CD8-positive, alpha-beta memory T cell (primary cell): ENCODE results near the gene ZMYM1. TPM values are rescaled to one million over a fixed set of nuclear protein-coding genes. Genes with fewer than 3 reads are reported as not detected.
"Not testable (repeated sequence)": the region's sequence is repeated elsewhere in the genome, so short reads cannot be mapped to it uniquely, and the experiment has no call there.

Source experiments
- CTCF ChIA-PET: fragments of 350-600 bp; sonication (Branson Sonifier 250); formaldehyde crosslinking; loops from one replicate; lab custom pipeline; 2021; ENCODE audit warnings: antibody characterized with exemption; lab: Charles Lee
- POLR2A ChIA-PET: fragments of 350-600 bp; sonication (Branson Sonifier 250); formaldehyde crosslinking; loops from one replicate; lab custom pipeline; 2021; ENCODE audit warnings: antibody characterized with exemption; lab: Charles Lee
- DNase-seq, 5 donors: peaks; one replicate each; pipeline versions ENCODE4 v3.0.0 to v3.0.0-alpha.2; 2020 to 2022; ENCODE audit warnings: mixed read lengths in 1 of 5
- H3K27ac ChIP-seq: one replicate; pipeline ENCODE4 v1.7.0; 2013; ENCODE audit warnings: low read depth, mild to moderate bottlenecking, low read length, moderate library complexity
- H3K27me3 ChIP-seq: 2 replicates; pipeline ENCODE4 v1.7.0; 2013; ENCODE audit warnings: low read length, mild to moderate bottlenecking; ENCODE audit not compliant: insufficient read depth, poor library complexity, severe bottlenecking
- H3K36me3 ChIP-seq: 2 replicates; pipeline ENCODE4 v1.7.0; 2013; ENCODE audit warnings: mild to moderate bottlenecking, low read length, moderate library complexity; ENCODE audit not compliant: insufficient read depth
- H3K4me1 ChIP-seq: 2 replicates; pipeline ENCODE4 v1.7.0; 2013; ENCODE audit warnings: mild to moderate bottlenecking, low read length, moderate library complexity; ENCODE audit not compliant: insufficient read depth
- H3K4me3 ChIP-seq: 2 replicates; pipeline ENCODE4 v1.7.0; 2013; ENCODE audit warnings: mild to moderate bottlenecking, low read length
- H3K9me3 ChIP-seq: 2 replicates; pipeline ENCODE4 v1.7.0; 2013; ENCODE audit warnings: mild to moderate bottlenecking, low read length
- H3K27ac Mint-ChIP-seq, 8 donors: one replicate each; pipeline ENCODE4 v1.8.0; 2020 to 2021; ENCODE audit warnings: mixed read lengths in 8 of 8, mild to moderate bottlenecking in 6 of 8, inconsistent platforms in 3 of 8, moderate library complexity in 3 of 8
- H3K27me3 Mint-ChIP-seq, 2 donors: one replicate each; pipeline ENCODE4 v1.8.0; 2020 to 2021; ENCODE audit warnings: mixed read lengths in 2 of 2, mild to moderate bottlenecking in 1 of 2, moderate library complexity in 1 of 2
- H3K36me3 Mint-ChIP-seq, 3 donors: one replicate each; pipeline ENCODE4 v1.8.0; 2020 to 2021; ENCODE audit warnings: mixed read lengths in 3 of 3, inconsistent platforms in 1 of 3, mild to moderate bottlenecking in 1 of 3
- H3K4me1 Mint-ChIP-seq, 3 donors: one replicate each; pipeline ENCODE4 v1.8.0; 2020 to 2021; ENCODE audit warnings: mixed read lengths in 3 of 3, inconsistent platforms in 1 of 3, mild to moderate bottlenecking in 1 of 3
- H3K4me3 Mint-ChIP-seq, 7 donors: one replicate each; pipeline ENCODE4 v1.8.0; 2020 to 2021; ENCODE audit warnings: mixed read lengths in 7 of 7, mild to moderate bottlenecking in 6 of 7, moderate library complexity in 4 of 7, inconsistent platforms in 2 of 7
- H3K9me3 Mint-ChIP-seq, 5 donors: one replicate each; pipeline ENCODE4 v1.8.0; 2020 to 2022; ENCODE audit warnings: mixed read lengths in 5 of 5, mild to moderate bottlenecking in 3 of 5, moderate library complexity in 2 of 5, inconsistent platforms in 1 of 5
- polyA plus RNA-seq: library from polyadenylated mRNA; unstranded; fragments of 300-500 nt; fragmentation: Illumina TruSeq; gene quantifications from one replicate; pipeline ENCODE4 v1.2.3, GENCODE V29; 2021
- total RNA-seq, 2 experiments: library from RNA; stranded (reverse); gene quantifications; one replicate each; pipeline ENCODE4 v1.2.3, GENCODE V29; 2021

The ZMYM1 gene
- total and polyA plus RNA-seq, 3 experiments from 2014 or later: 4.5 to 10.7 (median 5.6) TPM

DNA sequence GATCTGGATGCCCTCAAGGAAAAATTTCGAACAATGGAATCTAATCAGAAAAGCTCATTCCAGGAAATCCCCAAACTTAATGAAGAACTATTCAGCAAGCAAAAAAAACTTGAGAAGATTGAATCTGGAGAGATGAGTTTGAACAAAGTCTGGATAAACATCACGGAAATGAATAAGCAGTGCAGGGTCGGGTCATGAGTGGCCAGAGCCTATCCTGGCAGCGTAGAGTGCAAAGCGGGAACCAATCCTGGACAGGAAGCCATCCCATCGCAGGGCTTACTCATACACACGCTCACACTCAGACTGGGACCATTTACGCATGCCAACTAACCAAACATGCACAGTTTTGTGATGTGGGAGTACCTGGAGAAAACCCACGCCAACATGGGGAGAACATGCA is 43.1 kb downstream of the ZMYM1 start:
- no peaks in the 10 kb centered on the region for H3K9me3 ChIP-seq
- peaks cover 6 to 8% of the 10 kb centered on the region in 2 donors for H3K27me3 Mint-ChIP-seq
- no peak overlapping the region for H3K4me3 ChIP-seq
- ChIA-PET POLR2A (no interaction called here), CTCF (no interaction called here)
- H3K4me3 Mint-ChIP-seq: no peak overlapping the region
- H3K4me1 Mint-ChIP-seq: peaks cover 8 to 16% (median 9%) of the 10 kb centered on the region in 3 donors
- peaks cover 0 to 15% (median 9%) of the 10 kb centered on the region in 5 donors for H3K9me3 Mint-ChIP-seq
- no peaks in the 10 kb centered on the region for H3K27me3 ChIP-seq
- no peaks in the 10 kb centered on the region for H3K36me3 ChIP-seq
- peaks cover 0 to 4% (median 0%) of the 10 kb centered on the region in 3 donors for H3K36me3 Mint-ChIP-seq
- peak overlapping the region in 1 of 8 donors; percentile 81 for H3K27ac Mint-ChIP-seq
- DNase-seq: no peak
- no peak overlapping the region for H3K27ac ChIP-seq
- H3K4me1 ChIP-seq: no peaks in the 10 kb centered on the region

DNA sequence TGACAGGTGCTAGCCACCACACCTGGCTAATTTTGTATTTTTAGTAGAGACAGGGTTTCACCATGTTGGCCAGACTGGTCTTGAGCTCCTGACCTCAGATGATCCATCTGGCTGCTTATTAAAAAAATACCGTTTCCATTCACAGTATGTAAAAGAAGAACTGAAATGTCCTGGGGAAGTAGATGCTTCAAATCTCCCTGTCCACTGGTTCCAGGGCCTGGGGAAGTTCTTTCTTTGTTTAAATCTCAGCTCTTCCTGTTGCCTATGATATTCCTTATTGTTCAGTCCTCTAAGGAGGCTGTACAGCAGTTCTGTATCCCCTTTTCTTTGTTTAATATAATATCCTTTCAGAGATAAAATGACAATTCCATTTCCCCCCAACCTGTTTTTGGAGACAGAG is 47.4 kb downstream of the ZMYM1 start:
- POLR2A ChIA-PET: no interaction called here
- Mint-ChIP-seq H3K4me1 (peaks cover under 1 to 6% (median under 1%) of the 10 kb centered on the region in 3 donors), H3K4me3 (no peak overlapping the region), H3K36me3 (peaks cover 0 to 14% (median 0%) of the 10 kb centered on the region in 3 donors), H3K9me3 (peaks cover 0 to 18% (median 13%) of the 10 kb centered on the region in 5 donors), H3K27ac (no peak overlapping the region), H3K27me3 (peaks cover 3 to 4% of the 10 kb centered on the region in 2 donors)
- Histone ChIP-seq H3K4me1 (no peaks in the 10 kb centered on the region), H3K36me3 (no peaks in the 10 kb centered on the region), H3K9me3 (no peaks in the 10 kb centered on the region), H3K4me3 (no peak overlapping the region), H3K27me3 (no peaks in the 10 kb centered on the region), H3K27ac (no peak overlapping the region)
- CTCF ChIA-PET: no interaction called here
- DNase-seq: no peak

DNA sequence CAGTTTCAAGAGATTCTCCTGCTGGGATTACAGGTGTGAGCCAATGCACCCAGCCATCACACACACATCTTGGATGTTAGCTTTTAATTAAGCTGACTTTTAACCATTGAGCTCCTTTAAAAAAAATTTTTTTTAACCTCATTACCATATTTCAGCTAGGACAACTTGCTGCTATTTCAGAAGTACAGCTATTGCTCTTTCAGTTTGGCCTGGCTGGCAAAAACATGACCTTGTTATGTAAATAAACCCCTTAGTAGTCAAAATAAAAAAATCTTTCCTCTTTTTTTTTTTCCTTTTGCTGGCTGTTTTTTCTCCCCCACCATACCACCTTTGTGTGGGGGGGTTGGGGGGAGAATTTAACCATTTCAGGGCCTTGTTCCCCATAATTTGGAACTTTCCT is 49.9 kb downstream of the ZMYM1 start:
- POLR2A ChIA-PET: no interaction called here
- CTCF ChIA-PET: no interaction called here

DNA sequence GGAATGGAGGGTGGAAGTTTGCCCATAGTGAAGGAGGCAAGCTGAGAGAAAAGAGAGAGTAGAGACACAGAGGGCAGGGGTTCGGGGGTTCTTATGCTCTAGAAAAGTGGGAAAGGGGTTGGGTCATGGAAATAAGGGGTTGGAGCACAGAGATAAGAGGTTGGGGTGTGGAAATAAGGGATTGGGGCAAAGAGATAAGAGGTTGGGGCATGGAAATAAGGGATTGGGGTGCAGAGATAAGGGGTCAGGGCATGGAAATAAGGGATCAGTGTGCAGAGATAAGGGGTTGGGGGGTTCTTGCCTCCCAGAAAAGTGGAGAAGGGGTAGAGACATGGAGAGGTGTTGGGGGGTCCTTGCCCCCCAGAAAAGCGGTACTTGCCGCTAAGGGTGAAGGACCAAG is 57.6 kb downstream of the ZMYM1 start:
- ChIA-PET CTCF (no interaction called here), POLR2A (no interaction called here)
- Histone ChIP-seq H3K9me3 (no peaks in the 10 kb centered on the region), H3K4me1 (no peaks in the 10 kb centered on the region), H3K36me3 (no peaks in the 10 kb centered on the region), H3K27me3 (no peaks in the 10 kb centered on the region), H3K27ac (no peak overlapping the region), H3K4me3 (no peak overlapping the region)
- Mint-ChIP-seq H3K36me3 (no peaks in the 10 kb centered on the region), H3K9me3 (no peaks in the 10 kb centered on the region), H3K27me3 (peaks cover 6 to 9% of the 10 kb centered on the region in 2 donors), H3K27ac (peak overlapping the region in 1 of 8 donors; percentile 56), H3K4me3 (no peak overlapping the region), H3K4me1 (no peaks in the 10 kb centered on the region)
- DNase-seq: no peak

More for the DNA sequence above, 49.9 kb downstream of the ZMYM1 start:
- Mint-ChIP-seq H3K27ac (no peak overlapping the region), H3K4me3 (no peak overlapping the region), H3K9me3 (peaks cover 0 to 18% (median 13%) of the 10 kb centered on the region in 5 donors), H3K27me3 (peaks cover 0 to 4% of the 10 kb centered on the region in 2 donors), H3K4me1 (no peaks in the 10 kb centered on the region), H3K36me3 (peaks cover 0 to 14% (median 0%) of the 10 kb centered on the region in 3 donors)
- no peak overlapping the region for H3K4me3 ChIP-seq
- no peaks in the 10 kb centered on the region for H3K9me3 ChIP-seq
- H3K27ac ChIP-seq: no peak overlapping the region
- DNase-seq: no peak
- no peaks in the 10 kb centered on the region for H3K4me1 ChIP-seq
- no peaks in the 10 kb centered on the region for H3K36me3 ChIP-seq
- H3K27me3 ChIP-seq: no peaks in the 10 kb centered on the region

DNA sequence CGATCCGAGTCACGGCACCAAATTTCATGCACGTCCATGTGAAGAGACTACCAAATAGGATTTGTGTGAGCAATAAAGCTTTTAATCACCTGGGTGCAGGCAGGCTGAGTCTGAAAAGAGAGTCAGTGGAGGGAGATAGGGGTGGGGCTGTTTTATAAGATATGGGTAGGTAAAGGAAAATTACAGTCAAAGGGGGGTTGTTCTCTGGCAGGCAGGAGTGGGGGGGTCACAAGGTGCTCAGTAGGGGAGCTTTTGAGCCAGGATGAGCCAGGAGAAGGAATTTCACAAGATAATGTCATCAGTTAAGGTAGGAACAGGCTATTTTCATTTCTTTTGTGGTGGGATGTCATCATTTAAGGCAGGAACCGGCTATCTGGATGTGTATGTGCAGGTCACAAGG is 58.4 kb downstream of the ZMYM1 start:
- DNase-seq, H3K4me1 ChIP-seq, H3K4me3 Mint-ChIP-seq, H3K4me3 ChIP-seq, H3K27me3 Mint-ChIP-seq, H3K9me3 Mint-ChIP-seq, H3K36me3 Mint-ChIP-seq, CTCF ChIA-PET, H3K9me3 ChIP-seq, H3K36me3 ChIP-seq, POLR2A ChIA-PET, H3K4me1 Mint-ChIP-seq, H3K27ac ChIP-seq, H3K27me3 ChIP-seq: not testable (repeated sequence)
- peak overlapping the region in 1 of 8 donors; percentile 40 for H3K27ac Mint-ChIP-seq

DNA sequence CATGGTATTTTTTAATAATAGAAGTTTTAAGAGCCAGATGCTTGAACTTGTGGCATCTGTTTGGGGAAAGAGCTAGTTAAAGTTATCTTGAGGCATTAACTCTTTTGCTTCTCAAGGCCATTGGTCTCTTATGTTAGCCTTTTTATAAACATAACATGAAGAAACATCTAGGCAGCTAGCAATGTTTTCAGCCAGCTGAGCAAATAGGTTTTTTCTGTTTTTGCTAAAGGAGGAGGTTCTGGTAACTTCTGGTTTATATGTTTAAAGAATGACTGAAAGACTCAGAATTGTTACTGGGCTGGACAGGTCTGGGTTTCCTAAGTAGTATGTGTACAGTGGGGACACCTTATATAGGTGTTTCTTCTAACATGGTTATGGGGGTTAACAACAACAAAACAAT is 63.1 kb downstream of the ZMYM1 start:
- H3K36me3 Mint-ChIP-seq, H3K27me3 Mint-ChIP-seq, H3K9me3 ChIP-seq, H3K4me1 ChIP-seq, CTCF ChIA-PET, H3K27ac ChIP-seq, DNase-seq, H3K4me3 Mint-ChIP-seq, H3K4me3 ChIP-seq, H3K36me3 ChIP-seq, H3K27ac Mint-ChIP-seq, H3K27me3 ChIP-seq, H3K9me3 Mint-ChIP-seq: not testable (repeated sequence)
- peaks cover 11 to 15% (median 12%) of the 10 kb centered on the region in 3 donors for H3K4me1 Mint-ChIP-seq
- POLR2A ChIA-PET: interaction anchor here (0.6 kb wide), 1 partner anchor 122 kb away, joined by 3 read pairs; no protein-coding TSS in a partner anchor

DNA sequence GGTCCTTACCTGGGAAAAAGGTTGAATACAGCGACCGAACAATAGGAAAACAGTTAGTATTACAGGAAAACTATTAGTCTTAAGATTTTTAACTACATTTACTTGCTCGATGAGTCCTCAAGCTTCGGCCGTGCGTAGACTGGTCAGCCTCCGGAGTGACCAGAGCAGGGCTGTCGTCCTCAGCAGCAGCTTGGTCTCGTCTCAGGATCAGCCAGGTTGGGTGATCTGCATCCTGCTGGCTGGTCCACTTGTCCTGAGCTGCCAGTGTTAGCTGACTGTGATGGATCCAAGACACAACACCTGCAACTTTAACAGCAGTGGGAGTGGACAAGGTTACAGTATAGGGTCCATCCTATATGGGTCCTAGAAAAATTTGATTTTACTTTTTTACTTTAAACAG is 63.5 kb downstream of the ZMYM1 start:
- H3K4me1 Mint-ChIP-seq: peaks cover 11 to 15% (median 12%) of the 10 kb centered on the region in 3 donors
- H3K27me3 ChIP-seq, DNase-seq, H3K27me3 Mint-ChIP-seq, H3K4me3 Mint-ChIP-seq, H3K9me3 Mint-ChIP-seq, H3K4me3 ChIP-seq, H3K36me3 ChIP-seq, CTCF ChIA-PET, H3K27ac ChIP-seq, H3K36me3 Mint-ChIP-seq, H3K9me3 ChIP-seq, H3K4me1 ChIP-seq, H3K27ac Mint-ChIP-seq: not testable (repeated sequence)
- POLR2A ChIA-PET: interaction anchor here (0.6 kb wide), 1 partner anchor 122 kb away, joined by 3 read pairs; no protein-coding TSS in a partner anchor

GRCh38 chr1:35143737-35144508 is 64.7 kb downstream of the ZMYM1 start:
- Mint-ChIP-seq H3K9me3 (no peaks in the 10 kb centered on the region), H3K27me3 (peaks cover 3% of the 10 kb centered on the region in 2 donors), H3K36me3 (no peaks in the 10 kb centered on the region), H3K4me1 (peaks cover 11 to 15% (median 12%) of the 10 kb centered on the region in 3 donors), H3K27ac (no peak overlapping the region), H3K4me3 (no peak overlapping the region)
- Histone ChIP-seq H3K4me3 (no peak overlapping the region), H3K27ac (no peak overlapping the region), H3K27me3 (no peaks in the 10 kb centered on the region), H3K9me3 (no peaks in the 10 kb centered on the region), H3K36me3 (no peaks in the 10 kb centered on the region), H3K4me1 (no peaks in the 10 kb centered on the region)
- ChIA-PET CTCF (no interaction called here), POLR2A (no interaction called here)
- DNase-seq: no peak
